Measurements from ENCODE around the gene MAMLD1. TPM values are rescaled to one million over a fixed set of nuclear protein-coding genes. Genes with fewer than 3 reads are reported as not detected.

MAMLD1 gene
- total RNA-seq, 4 donors from 2014 or later: 0.23 to 2.1 (median 0.96) TPM

GRCh38 chrX:150324035-150324728 lies 38.9 kb upstream of the MAMLD1 start:
- no peak overlapping the region for H3K27ac ChIP-seq
- DNase-seq: no peak
- TF ChIP-seq CTCF (IDR thresholded peaks at IDR 0.05): no peak
- TF ChIP-seq POLR2A (IDR thresholded peaks at IDR 0.05): no peak
- no peaks in the 10 kb centered on the region for H3K4me1 ChIP-seq
- WGBS, 2 donors: 21 to 24% methylated on average over 2 to 4 of the region's 4 CpGs
- H3K9me3 ChIP-seq: no peaks in the 10 kb centered on the region
- H3K27me3 ChIP-seq: no peaks in the 10 kb centered on the region
- intact Hi-C loops (cut with DNase I): no loop called here
- no peaks in the 10 kb centered on the region for H3K36me3 ChIP-seq
- no peak overlapping the region for H3K4me3 ChIP-seq

- Histone ChIP-seq H3K4me1 (no peaks in the 10 kb centered on the region), H3K27ac (no peak overlapping the region), H3K36me3 (no peaks in the 10 kb centered on the region), H3K9me3 (no peaks in the 10 kb centered on the region), H3K27me3 (no peaks in the 10 kb centered on the region), H3K4me3 (no peak overlapping the region)
- no peak for DNase-seq
- WGBS, 2 donors: 87 to 88% methylated on average over 2 of the region's 2 CpGs
- TF ChIP-seq POLR2A (IDR thresholded peaks at IDR 0.05): no peak
- no peak for TF ChIP-seq CTCF (IDR thresholded peaks at IDR 0.05)
- intact Hi-C loops (cut with DNase I): no loop called here
Measured at GRCh38 chrX:150324919-150325318, 38.2 kb upstream of the MAMLD1 start.

- intact Hi-C loops (cut with DNase I): no loop called here
- WGBS, 2 donors: 57 to 79% methylated on average over 2 to 6 of the region's 7 CpGs
- TF ChIP-seq CTCF (IDR thresholded peaks at IDR 0.05) (no peak), POLR2A (IDR thresholded peaks at IDR 0.05) (no peak)
- Histone ChIP-seq H3K9me3 (no peaks in the 10 kb centered on the region), H3K27me3 (no peaks in the 10 kb centered on the region), H3K4me3 (no peak overlapping the region), H3K36me3 (no peaks in the 10 kb centered on the region), H3K4me1 (no peaks in the 10 kb centered on the region), H3K27ac (no peak overlapping the region)
- no peak for DNase-seq
Measured at GRCh38 chrX:150326541-150327247, 36.4 kb upstream of the MAMLD1 start.

GRCh38 chrX:150329282-150329681 lies 33.8 kb upstream of the MAMLD1 start:
- no peaks in the 10 kb centered on the region for H3K36me3 ChIP-seq
- H3K4me3 ChIP-seq: no peak overlapping the region
- no peak overlapping the region for H3K27ac ChIP-seq
- intact Hi-C loops (cut with DNase I): no loop called here
- TF ChIP-seq POLR2A (IDR thresholded peaks at IDR 0.05) (no peak), CTCF (IDR thresholded peaks at IDR 0.05) (no peak)
- H3K27me3 ChIP-seq: no peaks in the 10 kb centered on the region
- DNase-seq: no peak
- H3K9me3 ChIP-seq: no peaks in the 10 kb centered on the region
- WGBS, 2 donors: 56 to 83% methylated on average over 1 to 8 of the region's 8 CpGs
- no peaks in the 10 kb centered on the region for H3K4me1 ChIP-seq

- WGBS, 2 donors: 63 to 90% methylated on average over 1 to 2 of the region's 2 CpGs
- no peak for TF ChIP-seq POLR2A (IDR thresholded peaks at IDR 0.05)
- TF ChIP-seq CTCF (IDR thresholded peaks at IDR 0.05): no peak
- H3K36me3 ChIP-seq: no peaks in the 10 kb centered on the region
Measured at GRCh38 chrX:150329868-150330267, 33.2 kb upstream of the MAMLD1 start.

More at GRCh38 chrX:150329868-150330267, 33.2 kb upstream of the MAMLD1 start:
- Histone ChIP-seq H3K27ac (no peak overlapping the region), H3K27me3 (no peaks in the 10 kb centered on the region), H3K9me3 (no peaks in the 10 kb centered on the region), H3K4me3 (no peak overlapping the region), H3K4me1 (no peaks in the 10 kb centered on the region)
- intact Hi-C loops (cut with DNase I): no loop called here
- no peak for DNase-seq

Data from esophagus squamous epithelium (tissue), 5 donors.